HCT116 (cell line): ENCODE data around the gene MOB3C. TPM values are rescaled to one million over a fixed set of nuclear protein-coding genes. Genes with fewer than 3 reads are reported as not detected.

ENCODE experiments used
- ATAC-seq: fragments of 200-7000 bp; cut with Tn5 transposase; 2 replicates; pipeline ENCODE4 v1.9.1; 2020; ENCODE audit warnings: mild to moderate bottlenecking, moderate library complexity
- BruUV-seq: library from RNA; stranded (reverse); fragments of 400-500 nt; replicated peaks from 2 replicates; lab custom pipeline; 2021; lab: Mats Ljungman, UMichigan
- CTCF ChIA-PET: fragments of 300-600 bp; sonication (Branson Sonifier 250); formaldehyde crosslinking; loops from one replicate; lab custom pipeline; 2021; ENCODE audit warnings: antibody characterized with exemption; lab: Charles Lee
- POLR2A ChIA-PET: fragments of 300-600, 350-600 bp; sonication (Branson Sonifier 250); formaldehyde crosslinking; loops from one replicate; lab custom pipeline; 2021; ENCODE audit warnings: antibody characterized with exemption; lab: Charles Lee
- RAD21 ChIA-PET, 2 experiments: fragments of 300-600 bp; sonication (Branson Sonifier 250); formaldehyde crosslinking; loops; one replicate each; lab custom pipeline; 2023; ENCODE audit warnings: low total read pairs in 2 of 2; ENCODE audit not compliant: uncharacterized antibody in 2 of 2, unreplicated experiment in 2 of 2, low non-redundant PET in 1 of 2; lab: Charles Lee
- DNase-seq: peaks from one replicate; pipeline ENCODE4 v3.0.0-alpha.2; 2010; ENCODE audit warnings: low read depth, low spot score
- H2AFZ ChIP-seq: fragments of 200-600 bp; shearing (Covaris generic), sonication (generic); 2 replicates; pipeline ENCODE4 v1.6.1; 2017; ENCODE audit warnings: low read depth, mixed run types, mixed read lengths, antibody characterized with exemption, low read length; ENCODE audit not compliant: poor library complexity, severe bottlenecking
- H3K27ac ChIP-seq: 2 replicates; pipeline ENCODE4 v1.5.1; 2012; ENCODE audit warnings: low read depth, low read length
- H3K27me3 ChIP-seq: fragments of 200-600 bp; sonication (generic); 2 replicates; pipeline ENCODE4 v1.6.1; 2016; ENCODE audit warnings: mixed run types, low read length, mixed read lengths; ENCODE audit not compliant: insufficient read depth
- H3K36me3 ChIP-seq, 2 experiments: fragments of 200-500 bp in 1 of 2; fragments of 200-600 bp in 1 of 2; sonication (Bioruptor generic) in 1 of 2; sonication (generic) in 1 of 2; 2 replicates each; pipeline versions ENCODE4 v1.5.1 to v1.6.1; 2014 to 2016; ENCODE audit warnings: low read length in 2 of 2, inconsistent platforms in 1 of 2, mixed read lengths in 1 of 2, mixed run types in 1 of 2; ENCODE audit not compliant: insufficient read depth in 2 of 2, control insufficient read depth in 1 of 2
- H3K4me1 ChIP-seq, 2 experiments: fragments of 200-600 bp in 1 of 2; sonication (generic) in 1 of 2; 2 replicates each; pipeline versions ENCODE4 v1.5.1 to v1.6.1; 2012 to 2017; ENCODE audit warnings: low read length in 2 of 2, inconsistent platforms in 1 of 2, mild to moderate bottlenecking in 1 of 2, mixed read lengths in 1 of 2, mixed run types in 1 of 2, moderate library complexity in 1 of 2; ENCODE audit not compliant: insufficient read depth in 2 of 2, control insufficient read depth in 1 of 2
- H3K4me2 ChIP-seq: fragments of 200-600 bp; sonication (generic); 2 replicates; pipeline ENCODE4 v1.6.1; 2017; ENCODE audit warnings: mixed run types, low read length, mixed read lengths
- H3K4me3 ChIP-seq, 2 experiments: fragments of 200-600 bp in 1 of 2; sonication (generic) in 1 of 2; replicated peaks in 1 of 2; 2 replicates each; pipeline ENCODE4 v1.5.1; 2011 to 2016; ENCODE audit warnings: low read length in 2 of 2, control low read depth in 1 of 2, low read depth in 1 of 2, mild to moderate bottlenecking in 1 of 2, mixed read lengths in 1 of 2, mixed run types in 1 of 2
- H3K79me2 ChIP-seq: fragments of 200-600 bp; sonication (generic); 2 replicates; pipeline ENCODE4 v1.6.1; 2017; ENCODE audit warnings: mild to moderate bottlenecking, mixed run types, low read length, moderate library complexity, mixed read lengths; ENCODE audit not compliant: insufficient read depth
- H3K9ac ChIP-seq: fragments of 200-600 bp; sonication (generic); 2 replicates; pipeline ENCODE4 v1.6.1; 2016; ENCODE audit warnings: low read length, mixed read lengths
- H3K9me2 ChIP-seq: fragments of 200-600 bp; sonication (generic), shearing (Covaris generic); 2 replicates; pipeline ENCODE4 v1.6.1; 2017; ENCODE audit warnings: mixed run types, mild to moderate bottlenecking, moderate library complexity; ENCODE audit not compliant: insufficient read depth
- H3K9me3 ChIP-seq, 2 experiments: fragments of 200-500 bp in 1 of 2; fragments of 200-600 bp in 1 of 2; sonication (Bioruptor generic) in 1 of 2; sonication (generic) in 1 of 2; 2 replicates each; pipeline ENCODE4 v1.6.1; 2014 to 2017; ENCODE audit warnings: low read length in 2 of 2, mixed read lengths in 2 of 2, inconsistent platforms in 1 of 2, low read depth in 1 of 2, mild to moderate bottlenecking in 1 of 2, mixed run types in 1 of 2, moderate library complexity in 1 of 2; ENCODE audit not compliant: control insufficient read depth in 1 of 2, insufficient read depth in 1 of 2
- H4K20me1 ChIP-seq: fragments of 200-600 bp; sonication (generic), shearing (Covaris generic); 2 replicates; pipeline ENCODE4 v1.6.1; 2017; ENCODE audit warnings: mixed run types, mild to moderate bottlenecking, moderate library complexity; ENCODE audit not compliant: insufficient read depth
- ATF3 ChIP-seq: IDR thresholded peaks from 2 replicates; pipeline ENCODE4 v1.6.1; 2012
- ELF1 ChIP-seq: IDR thresholded peaks from 2 replicates; pipeline ENCODE4 v1.6.1; 2012; ENCODE audit warnings: low read depth, borderline replicate concordance
- EZH2phosphoT487 ChIP-seq: fragments of 200-600 bp; IDR thresholded peaks from 2 replicates; pipeline ENCODE4 v1.6.1; 2018; ENCODE audit warnings: antibody characterized with exemption, borderline replicate concordance
- FOSL1 ChIP-seq: IDR thresholded peaks from 2 replicates; pipeline ENCODE4 v1.6.1; 2012; ENCODE audit warnings: low read depth
- POLR2A ChIP-seq: IDR thresholded peaks from 2 replicates; pipeline ENCODE4 v1.7.0; 2011; ENCODE audit warnings: borderline replicate concordance; ENCODE audit not compliant: insufficient read depth, insufficient read length; ENCODE audit errors: extremely low read depth
- POLR2AphosphoS5 ChIP-seq: IDR thresholded peaks from 2 replicates; pipeline ENCODE4 v1.6.1; 2011; ENCODE audit warnings: mild to moderate bottlenecking, low read depth, low read length, moderate library complexity
- SIN3A ChIP-seq: IDR thresholded peaks from 2 replicates; pipeline ENCODE4 v1.6.1; 2012; ENCODE audit warnings: low read depth
- SP1 ChIP-seq: IDR thresholded peaks from 2 replicates; pipeline ENCODE4 v1.6.1; 2012; ENCODE audit warnings: low read depth
- SRF ChIP-seq: IDR thresholded peaks from 2 replicates; pipeline ENCODE4 v1.6.1; 2012; ENCODE audit warnings: low read depth
- intact Hi-C: fragments of 100-400 bp; cut with micrococcal nuclease; formaldehyde crosslinking; loops from 2 replicates; pipeline ENCODE4 v1.10.0; 2022
- total RNA-seq: library from RNA; stranded (reverse); gene quantifications from one replicate; pipeline ENCODE4 v1.2.1, GENCODE V29; 2021; ENCODE audit not compliant: unreplicated experiment
- TF ChIP-seq, protein P1 (sequence below), 3 experiments: fragments of 200-600 bp in 1 of 3; sonication (generic) in 1 of 3; IDR thresholded peaks in 2 of 3; conservative IDR thresholded peaks in 1 of 3; 2 replicates each; pipeline ENCODE4 v1.5.1; 2012 to 2017; ENCODE audit warnings: low read depth in 2 of 3, low read length in 2 of 3, antibody characterized with exemption in 1 of 3, borderline replicate concordance in 1 of 3, control low read depth in 1 of 3, mild to moderate bottlenecking in 1 of 3, mixed read lengths in 1 of 3, mixed run types in 1 of 3, moderate library complexity in 1 of 3; ENCODE audit not compliant: insufficient read depth in 1 of 3
- TF ChIP-seq, protein P2 (sequence below): IDR thresholded peaks from 2 replicates; pipeline ENCODE4 v1.6.1; 2011; ENCODE audit warnings: mild to moderate bottlenecking, low read length, moderate library complexity; ENCODE audit not compliant: insufficient replicate concordance; ENCODE audit errors: extremely low read depth
- TF ChIP-seq, protein P3 (sequence below): IDR thresholded peaks from 2 replicates; pipeline ENCODE4 v1.6.1; 2012; ENCODE audit warnings: low read depth

MOB3C gene
- total RNA-seq, 1 experiment from 2014 or later = 5.5 TPM

GRCh38 chr1:46618754-46619415 is 2.3 kb upstream of the MOB3C start:
- H2AFZ ChIP-seq = no peak overlapping the region
- ChIA-PET POLR2A (no interaction called here), RAD21 (interaction anchor here in 1 of 2 experiments (1.4 kb wide), 1 partner anchor 15 kb away, joined by 3 read pairs; the partner anchor contains the start of gene MKNK1), CTCF (interaction anchor here (2.3 kb wide), 1 partner anchor 106 kb away, joined by 4 read pairs; no protein-coding TSS in a partner anchor)
- no peaks in the 10 kb centered on the region for H3K9me3 ChIP-seq
- H3K4me3 ChIP-seq = no peak overlapping the region
- H3K9ac ChIP-seq = no peak overlapping the region
- no peaks in the 10 kb centered on the region for H3K9me2 ChIP-seq
- intact Hi-C loops = no loop called here
- no TSS peak for BruUV-seq
- no peak overlapping the region for H3K27ac ChIP-seq
- TF ChIP-seq POLR2A (no peak), SRF (no peak), SIN3A (no peak), ELF1 (no peak), POLR2AphosphoS5 (no peak), FOSL1 (no peak), SP1 (no peak), ATF3 (no peak), EZH2phosphoT487 (no peak)
- TF ChIP-seq, protein P1, sequence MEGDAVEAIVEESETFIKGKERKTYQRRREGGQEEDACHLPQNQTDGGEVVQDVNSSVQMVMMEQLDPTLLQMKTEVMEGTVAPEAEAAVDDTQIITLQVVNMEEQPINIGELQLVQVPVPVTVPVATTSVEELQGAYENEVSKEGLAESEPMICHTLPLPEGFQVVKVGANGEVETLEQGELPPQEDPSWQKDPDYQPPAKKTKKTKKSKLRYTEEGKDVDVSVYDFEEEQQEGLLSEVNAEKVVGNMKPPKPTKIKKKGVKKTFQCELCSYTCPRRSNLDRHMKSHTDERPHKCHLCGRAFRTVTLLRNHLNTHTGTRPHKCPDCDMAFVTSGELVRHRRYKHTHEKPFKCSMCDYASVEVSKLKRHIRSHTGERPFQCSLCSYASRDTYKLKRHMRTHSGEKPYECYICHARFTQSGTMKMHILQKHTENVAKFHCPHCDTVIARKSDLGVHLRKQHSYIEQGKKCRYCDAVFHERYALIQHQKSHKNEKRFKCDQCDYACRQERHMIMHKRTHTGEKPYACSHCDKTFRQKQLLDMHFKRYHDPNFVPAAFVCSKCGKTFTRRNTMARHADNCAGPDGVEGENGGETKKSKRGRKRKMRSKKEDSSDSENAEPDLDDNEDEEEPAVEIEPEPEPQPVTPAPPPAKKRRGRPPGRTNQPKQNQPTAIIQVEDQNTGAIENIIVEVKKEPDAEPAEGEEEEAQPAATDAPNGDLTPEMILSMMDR (IDR thresholded peaks at IDR 0.05 in 2 of 3, conservative IDR thresholded peaks at IDR 0.05 in 1 of 3; ENCODE audit: borderline replicate concordance in 1 of 3, insufficient read depth in 1 of 3, low read depth in 2 of 3, low read length in 2 of 3) = no peak
- TF ChIP-seq, protein P2, sequence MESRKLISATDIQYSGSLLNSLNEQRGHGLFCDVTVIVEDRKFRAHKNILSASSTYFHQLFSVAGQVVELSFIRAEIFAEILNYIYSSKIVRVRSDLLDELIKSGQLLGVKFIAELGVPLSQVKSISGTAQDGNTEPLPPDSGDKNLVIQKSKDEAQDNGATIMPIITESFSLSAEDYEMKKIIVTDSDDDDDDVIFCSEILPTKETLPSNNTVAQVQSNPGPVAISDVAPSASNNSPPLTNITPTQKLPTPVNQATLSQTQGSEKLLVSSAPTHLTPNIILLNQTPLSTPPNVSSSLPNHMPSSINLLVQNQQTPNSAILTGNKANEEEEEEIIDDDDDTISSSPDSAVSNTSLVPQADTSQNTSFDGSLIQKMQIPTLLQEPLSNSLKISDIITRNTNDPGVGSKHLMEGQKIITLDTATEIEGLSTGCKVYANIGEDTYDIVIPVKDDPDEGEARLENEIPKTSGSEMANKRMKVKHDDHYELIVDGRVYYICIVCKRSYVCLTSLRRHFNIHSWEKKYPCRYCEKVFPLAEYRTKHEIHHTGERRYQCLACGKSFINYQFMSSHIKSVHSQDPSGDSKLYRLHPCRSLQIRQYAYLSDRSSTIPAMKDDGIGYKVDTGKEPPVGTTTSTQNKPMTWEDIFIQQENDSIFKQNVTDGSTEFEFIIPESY = no peak
- TF ChIP-seq, protein P3, sequence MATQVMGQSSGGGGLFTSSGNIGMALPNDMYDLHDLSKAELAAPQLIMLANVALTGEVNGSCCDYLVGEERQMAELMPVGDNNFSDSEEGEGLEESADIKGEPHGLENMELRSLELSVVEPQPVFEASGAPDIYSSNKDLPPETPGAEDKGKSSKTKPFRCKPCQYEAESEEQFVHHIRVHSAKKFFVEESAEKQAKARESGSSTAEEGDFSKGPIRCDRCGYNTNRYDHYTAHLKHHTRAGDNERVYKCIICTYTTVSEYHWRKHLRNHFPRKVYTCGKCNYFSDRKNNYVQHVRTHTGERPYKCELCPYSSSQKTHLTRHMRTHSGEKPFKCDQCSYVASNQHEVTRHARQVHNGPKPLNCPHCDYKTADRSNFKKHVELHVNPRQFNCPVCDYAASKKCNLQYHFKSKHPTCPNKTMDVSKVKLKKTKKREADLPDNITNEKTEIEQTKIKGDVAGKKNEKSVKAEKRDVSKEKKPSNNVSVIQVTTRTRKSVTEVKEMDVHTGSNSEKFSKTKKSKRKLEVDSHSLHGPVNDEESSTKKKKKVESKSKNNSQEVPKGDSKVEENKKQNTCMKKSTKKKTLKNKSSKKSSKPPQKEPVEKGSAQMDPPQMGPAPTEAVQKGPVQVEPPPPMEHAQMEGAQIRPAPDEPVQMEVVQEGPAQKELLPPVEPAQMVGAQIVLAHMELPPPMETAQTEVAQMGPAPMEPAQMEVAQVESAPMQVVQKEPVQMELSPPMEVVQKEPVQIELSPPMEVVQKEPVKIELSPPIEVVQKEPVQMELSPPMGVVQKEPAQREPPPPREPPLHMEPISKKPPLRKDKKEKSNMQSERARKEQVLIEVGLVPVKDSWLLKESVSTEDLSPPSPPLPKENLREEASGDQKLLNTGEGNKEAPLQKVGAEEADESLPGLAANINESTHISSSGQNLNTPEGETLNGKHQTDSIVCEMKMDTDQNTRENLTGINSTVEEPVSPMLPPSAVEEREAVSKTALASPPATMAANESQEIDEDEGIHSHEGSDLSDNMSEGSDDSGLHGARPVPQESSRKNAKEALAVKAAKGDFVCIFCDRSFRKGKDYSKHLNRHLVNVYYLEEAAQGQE = no peak
- peaks cover 13 to 50% of the 10 kb centered on the region in 2 experiments; a peak in 3 of 4 replicates for H3K4me1 ChIP-seq
- ATAC-seq = no peak
- H3K36me3 ChIP-seq = no peaks in the 10 kb centered on the region
- H3K79me2 ChIP-seq = no peaks in the 10 kb centered on the region
- DNase-seq = no peak
- H3K27me3 ChIP-seq = no peaks in the 10 kb centered on the region
- no peaks in the 10 kb centered on the region for H4K20me1 ChIP-seq
- H3K4me2 ChIP-seq = no peak overlapping the region
